Measurements from ENCODE around the gene MAPT.
"Not testable (repeated sequence)": the region's sequence is repeated elsewhere in the genome, so short reads cannot be mapped to it uniquely, and the experiment has no call there.

MAPT gene

DNA sequence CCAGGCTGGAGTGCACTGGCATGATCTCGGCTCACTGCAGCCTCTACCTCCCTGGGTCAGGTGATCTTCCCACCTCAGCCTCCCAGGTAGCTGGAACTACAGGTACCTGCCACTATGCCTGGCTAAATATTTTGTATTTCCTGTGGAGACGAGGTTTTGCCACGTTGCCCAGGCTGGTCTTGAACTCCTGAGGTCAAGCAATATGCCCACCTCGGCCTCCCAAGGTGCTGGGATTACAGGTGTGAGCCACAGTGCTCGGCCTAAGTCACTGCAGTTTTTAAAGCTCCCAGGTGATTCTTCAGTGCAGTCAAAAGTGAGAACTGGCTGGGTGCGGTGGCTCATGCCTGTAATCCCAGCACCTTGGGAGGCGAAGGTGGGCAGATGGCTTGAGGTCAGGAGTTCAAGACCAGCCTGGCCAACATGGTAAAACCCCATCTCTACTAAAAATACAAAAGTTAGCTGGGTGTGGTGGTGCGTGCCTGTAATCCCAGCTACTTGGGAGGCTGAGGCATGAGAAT, 125.1 kb downstream of the MAPT start:
- not testable (repeated sequence) for DNase-seq

DNA sequence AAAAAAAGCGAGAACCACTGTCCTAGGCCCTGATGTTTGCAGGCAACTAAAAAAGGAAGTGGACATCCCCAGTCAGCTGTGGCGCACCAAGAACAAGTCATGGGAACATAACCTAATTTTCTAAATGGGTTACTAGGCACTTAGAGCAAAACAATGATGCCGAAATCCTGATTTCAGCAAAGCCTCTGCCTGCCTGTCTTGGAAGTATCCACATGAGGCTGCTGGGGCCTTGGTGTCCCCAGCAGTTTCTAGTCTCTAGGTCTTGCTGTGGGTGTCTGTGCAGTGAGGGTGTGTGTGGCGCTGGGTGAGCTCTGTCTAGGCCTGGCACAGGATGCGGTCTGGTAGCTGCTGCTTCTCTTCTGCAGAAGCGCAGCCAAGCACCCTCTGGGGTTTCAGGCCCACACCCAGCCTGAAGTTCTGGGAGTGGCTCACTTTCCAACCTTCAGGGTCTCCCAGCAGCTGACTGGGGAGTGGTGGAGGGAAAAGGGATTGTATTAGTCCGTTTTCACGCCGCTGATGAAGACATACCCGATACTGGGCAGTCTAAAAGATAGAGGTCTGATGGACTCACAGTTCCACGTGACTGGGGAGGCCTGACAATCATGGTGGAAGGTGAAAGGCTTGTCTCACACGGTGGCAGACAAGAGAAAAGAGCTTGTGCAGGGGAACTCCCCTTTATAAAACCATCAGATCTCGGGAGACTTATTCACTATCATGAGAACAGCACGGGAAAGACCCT, 125.8 kb downstream of the MAPT start:
- DNase-seq: peak; percentile 78

DNA sequence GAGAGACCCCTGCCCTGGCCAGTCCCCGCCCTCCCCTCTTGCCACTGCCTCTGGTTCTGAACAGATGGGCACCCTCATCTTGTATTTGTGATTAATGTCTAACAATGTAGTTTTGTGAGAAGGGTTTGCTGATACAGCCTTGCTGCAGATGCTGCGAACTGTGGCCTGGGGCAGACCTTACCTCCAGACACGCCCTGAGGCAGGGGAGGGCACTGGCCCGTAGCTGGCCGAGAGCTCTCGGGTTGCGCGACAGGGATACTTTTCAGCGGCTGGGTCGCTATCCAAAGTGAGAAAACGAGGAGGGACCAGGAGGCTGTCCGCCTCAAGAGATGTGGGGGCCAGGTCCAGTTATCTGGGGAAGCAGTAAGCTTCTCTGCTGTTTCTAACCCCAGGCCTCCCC, 126.6 kb downstream of the MAPT start:
- DNase-seq: no peak

DNA sequence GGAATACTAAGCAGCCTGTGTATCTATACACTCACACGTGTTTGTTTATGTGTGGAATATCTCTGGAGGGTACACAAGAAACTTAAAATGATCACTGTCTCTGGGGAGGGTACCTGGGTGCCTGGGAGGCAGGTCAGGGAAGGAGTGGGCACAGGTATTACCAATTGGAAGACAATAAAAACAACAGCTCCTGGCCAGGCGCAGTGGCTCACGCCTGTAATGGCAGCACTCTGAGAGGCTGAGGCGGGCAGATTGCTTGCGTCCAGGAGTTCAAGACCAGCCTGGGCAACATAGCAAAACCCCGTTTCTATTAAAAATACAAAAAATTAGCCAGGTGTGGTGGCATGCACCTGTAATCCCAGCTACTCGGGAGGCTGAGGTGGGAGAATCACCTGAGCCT, 129.0 kb downstream of the MAPT start:
- DNase-seq: not testable (repeated sequence)

DNA sequence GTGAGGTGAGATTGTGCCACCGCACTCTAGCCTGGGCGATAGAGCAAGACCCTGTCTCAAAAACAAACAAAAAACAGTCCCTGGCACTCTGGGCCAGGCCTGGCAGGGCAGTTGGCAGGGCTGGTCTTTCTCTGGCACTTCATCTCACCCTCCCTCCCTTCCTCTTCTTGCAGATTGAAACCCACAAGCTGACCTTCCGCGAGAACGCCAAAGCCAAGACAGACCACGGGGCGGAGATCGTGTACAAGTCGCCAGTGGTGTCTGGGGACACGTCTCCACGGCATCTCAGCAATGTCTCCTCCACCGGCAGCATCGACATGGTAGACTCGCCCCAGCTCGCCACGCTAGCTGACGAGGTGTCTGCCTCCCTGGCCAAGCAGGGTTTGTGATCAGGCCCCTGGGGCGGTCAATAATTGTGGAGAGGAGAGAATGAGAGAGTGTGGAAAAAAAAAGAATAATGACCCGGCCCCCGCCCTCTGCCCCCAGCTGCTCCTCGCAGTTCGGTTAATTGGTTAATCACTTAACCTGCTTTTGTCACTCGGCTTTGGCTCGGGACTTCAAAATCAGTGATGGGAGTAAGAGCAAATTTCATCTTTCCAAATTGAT, 129.5 kb downstream of the MAPT start:
- DNase-seq: no peak

DNA sequence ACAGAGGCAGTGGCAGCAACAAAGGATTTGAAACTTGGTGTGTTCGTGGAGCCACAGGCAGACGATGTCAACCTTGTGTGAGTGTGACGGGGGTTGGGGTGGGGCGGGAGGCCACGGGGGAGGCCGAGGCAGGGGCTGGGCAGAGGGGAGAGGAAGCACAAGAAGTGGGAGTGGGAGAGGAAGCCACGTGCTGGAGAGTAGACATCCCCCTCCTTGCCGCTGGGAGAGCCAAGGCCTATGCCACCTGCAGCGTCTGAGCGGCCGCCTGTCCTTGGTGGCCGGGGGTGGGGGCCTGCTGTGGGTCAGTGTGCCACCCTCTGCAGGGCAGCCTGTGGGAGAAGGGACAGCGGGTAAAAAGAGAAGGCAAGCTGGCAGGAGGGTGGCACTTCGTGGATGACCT, 130.2 kb downstream of the MAPT start:
- no peak for DNase-seq

DNA sequence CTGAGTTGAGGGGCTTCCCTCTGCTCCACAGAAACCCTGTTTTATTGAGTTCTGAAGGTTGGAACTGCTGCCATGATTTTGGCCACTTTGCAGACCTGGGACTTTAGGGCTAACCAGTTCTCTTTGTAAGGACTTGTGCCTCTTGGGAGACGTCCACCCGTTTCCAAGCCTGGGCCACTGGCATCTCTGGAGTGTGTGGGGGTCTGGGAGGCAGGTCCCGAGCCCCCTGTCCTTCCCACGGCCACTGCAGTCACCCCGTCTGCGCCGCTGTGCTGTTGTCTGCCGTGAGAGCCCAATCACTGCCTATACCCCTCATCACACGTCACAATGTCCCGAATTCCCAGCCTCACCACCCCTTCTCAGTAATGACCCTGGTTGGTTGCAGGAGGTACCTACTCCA, 130.7 kb downstream of the MAPT start:
- no peak for DNase-seq

DNA sequence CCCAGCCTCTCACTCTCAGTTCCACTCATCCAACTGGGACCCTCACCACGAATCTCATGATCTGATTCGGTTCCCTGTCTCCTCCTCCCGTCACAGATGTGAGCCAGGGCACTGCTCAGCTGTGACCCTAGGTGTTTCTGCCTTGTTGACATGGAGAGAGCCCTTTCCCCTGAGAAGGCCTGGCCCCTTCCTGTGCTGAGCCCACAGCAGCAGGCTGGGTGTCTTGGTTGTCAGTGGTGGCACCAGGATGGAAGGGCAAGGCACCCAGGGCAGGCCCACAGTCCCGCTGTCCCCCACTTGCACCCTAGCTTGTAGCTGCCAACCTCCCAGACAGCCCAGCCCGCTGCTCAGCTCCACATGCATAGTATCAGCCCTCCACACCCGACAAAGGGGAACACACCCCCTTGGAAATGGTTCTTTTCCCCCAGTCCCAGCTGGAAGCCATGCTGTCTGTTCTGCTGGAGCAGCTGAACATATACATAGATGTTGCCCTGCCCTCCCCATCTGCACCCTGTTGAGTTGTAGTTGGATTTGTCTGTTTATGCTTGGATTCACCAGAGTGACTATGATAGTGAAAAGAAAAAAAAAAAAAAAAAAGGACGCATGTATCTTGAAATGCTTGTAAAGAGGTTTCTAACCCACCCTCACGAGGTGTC, 131.3 kb downstream of the MAPT start:
- DNase-seq: no peak

DNA sequence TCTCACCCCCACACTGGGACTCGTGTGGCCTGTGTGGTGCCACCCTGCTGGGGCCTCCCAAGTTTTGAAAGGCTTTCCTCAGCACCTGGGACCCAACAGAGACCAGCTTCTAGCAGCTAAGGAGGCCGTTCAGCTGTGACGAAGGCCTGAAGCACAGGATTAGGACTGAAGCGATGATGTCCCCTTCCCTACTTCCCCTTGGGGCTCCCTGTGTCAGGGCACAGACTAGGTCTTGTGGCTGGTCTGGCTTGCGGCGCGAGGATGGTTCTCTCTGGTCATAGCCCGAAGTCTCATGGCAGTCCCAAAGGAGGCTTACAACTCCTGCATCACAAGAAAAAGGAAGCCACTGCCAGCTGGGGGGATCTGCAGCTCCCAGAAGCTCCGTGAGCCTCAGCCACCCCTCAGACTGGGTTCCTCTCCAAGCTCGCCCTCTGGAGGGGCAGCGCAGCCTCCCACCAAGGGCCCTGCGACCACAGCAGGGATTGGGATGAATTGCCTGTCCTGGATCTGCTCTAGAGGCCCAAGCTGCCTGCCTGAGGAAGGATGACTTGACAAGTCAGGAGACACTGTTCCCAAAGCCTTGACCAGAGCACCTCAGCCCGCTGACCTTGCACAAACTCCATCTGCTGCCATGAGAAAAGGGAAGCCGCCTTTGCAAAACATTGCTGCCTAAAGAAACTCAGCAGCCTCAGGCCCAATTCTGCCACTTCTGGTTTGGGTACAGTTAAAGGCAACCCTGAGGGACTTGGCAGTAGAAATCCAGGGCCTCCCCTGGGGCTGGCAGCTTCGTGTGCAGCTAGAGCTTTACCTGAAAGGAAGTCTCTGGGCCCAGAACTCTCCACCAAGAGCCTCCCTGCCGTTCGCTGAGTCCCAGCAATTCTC, 132.1 kb downstream of the MAPT start:
- DNase-seq: no peak

DNA sequence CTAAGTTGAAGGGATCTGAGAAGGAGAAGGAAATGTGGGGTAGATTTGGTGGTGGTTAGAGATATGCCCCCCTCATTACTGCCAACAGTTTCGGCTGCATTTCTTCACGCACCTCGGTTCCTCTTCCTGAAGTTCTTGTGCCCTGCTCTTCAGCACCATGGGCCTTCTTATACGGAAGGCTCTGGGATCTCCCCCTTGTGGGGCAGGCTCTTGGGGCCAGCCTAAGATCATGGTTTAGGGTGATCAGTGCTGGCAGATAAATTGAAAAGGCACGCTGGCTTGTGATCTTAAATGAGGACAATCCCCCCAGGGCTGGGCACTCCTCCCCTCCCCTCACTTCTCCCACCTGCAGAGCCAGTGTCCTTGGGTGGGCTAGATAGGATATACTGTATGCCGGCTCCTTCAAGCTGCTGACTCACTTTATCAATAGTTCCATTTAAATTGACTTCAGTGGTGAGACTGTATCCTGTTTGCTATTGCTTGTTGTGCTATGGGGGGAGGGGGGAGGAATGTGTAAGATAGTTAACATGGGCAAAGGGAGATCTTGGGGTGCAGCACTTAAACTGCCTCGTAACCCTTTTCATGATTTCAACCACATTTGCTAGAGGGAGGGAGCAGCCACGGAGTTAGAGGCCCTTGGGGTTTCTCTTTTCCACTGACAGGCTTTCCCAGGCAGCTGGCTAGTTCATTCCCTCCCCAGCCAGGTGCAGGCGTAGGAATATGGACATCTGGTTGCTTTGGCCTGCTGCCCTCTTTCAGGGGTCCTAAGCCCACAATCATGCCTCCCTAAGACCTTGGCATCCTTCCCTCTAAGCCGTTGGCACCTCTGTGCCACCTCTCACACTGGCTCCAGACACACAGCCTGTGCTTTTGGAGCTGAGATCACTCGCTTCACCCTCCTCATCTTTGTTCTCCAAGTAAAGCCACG, 133.0 kb downstream of the MAPT start:
- no peak for DNase-seq

DNA sequence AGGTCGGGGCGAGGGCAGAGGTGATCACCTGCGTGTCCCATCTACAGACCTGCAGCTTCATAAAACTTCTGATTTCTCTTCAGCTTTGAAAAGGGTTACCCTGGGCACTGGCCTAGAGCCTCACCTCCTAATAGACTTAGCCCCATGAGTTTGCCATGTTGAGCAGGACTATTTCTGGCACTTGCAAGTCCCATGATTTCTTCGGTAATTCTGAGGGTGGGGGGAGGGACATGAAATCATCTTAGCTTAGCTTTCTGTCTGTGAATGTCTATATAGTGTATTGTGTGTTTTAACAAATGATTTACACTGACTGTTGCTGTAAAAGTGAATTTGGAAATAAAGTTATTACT, 133.6 kb downstream of the MAPT start:
- no peak for DNase-seq

DNA sequence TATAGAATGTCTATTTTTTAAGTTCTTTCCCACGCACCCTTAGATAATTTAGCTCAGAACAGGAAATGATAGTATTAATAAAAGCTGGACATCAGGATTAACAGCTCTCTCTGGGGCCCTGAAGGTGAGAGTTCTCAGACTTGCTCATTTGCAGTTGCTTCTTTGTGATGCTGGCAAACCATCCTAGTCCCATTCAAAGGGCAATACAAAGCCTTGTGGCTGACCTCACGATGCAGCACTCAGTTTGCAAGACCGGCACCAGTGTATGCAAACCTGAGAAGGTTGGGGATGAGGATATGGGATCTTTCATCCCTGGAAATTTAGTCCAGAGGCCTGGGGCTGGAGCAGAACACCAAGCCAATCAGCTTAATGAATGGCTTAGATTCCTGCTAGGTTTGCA, 134.0 kb downstream of the MAPT start:
- no peak for DNase-seq

DNA sequence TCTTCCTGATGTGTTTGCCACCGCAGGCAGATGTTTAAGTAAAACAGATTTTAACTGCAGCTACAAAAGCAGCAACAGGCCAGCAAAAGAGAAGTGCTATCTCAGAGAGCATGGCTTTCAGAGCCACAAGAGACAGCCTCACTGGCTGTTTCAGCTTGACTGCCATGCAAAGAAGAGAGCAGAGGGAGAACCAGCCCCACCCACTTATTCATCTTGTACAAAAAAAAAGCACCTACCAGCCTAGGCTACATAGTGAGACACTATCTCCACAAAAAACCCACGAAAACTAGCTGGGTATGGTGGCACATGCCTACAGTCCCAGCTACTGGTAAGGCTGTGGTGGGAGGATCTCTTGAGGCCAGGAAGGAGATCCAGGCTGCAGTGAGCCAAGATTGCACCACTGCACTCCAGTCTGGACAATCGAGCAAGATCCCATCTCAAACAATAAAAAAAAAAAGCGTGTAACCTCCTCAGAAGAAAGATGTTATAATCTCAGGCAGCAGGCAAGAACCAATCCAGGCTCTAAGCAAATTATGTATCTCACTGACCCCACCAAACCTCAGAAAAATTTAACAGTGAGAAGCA, 134.7 kb downstream of the MAPT start:
- no peak for DNase-seq

DNA sequence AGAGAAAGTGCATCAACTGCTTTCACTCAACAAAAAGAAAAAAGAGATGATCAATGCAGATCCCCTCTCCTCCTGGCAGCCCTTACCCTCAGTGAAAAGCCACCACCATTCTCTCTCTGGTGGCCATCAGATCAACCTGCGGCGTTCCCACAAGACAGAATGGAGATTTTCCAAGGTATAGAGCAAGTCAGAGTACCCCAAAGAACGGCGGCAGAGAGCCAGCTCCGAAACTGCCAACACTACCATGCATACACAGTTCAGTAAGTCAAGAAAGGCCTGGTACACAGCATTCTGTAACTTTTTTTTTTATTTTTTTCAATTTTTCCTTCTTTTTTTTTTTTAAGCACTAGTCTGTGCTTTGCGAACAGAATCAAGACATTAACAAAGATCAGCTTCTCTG, 135.3 kb downstream of the MAPT start:
- DNase-seq: no peak

DNA sequence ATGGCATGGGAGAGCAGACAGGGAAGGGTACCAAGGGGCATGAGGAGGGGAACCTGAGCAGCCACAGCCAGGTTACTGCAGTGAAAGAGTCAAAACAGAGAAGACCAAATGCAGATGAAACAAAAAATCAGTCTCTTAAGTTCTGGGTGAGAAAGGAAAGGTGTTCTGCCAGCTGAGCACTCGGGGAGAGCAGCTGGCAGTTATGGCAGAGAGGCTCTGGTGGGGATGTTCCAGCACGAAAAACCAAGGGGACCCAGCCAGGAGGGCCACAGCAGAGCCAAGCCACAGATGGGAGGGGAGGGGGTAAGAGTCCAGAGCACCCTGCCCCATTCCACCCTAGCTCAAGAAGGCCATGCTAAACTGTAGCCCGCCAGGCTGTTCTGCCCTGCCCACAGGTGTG, 136.4 kb downstream of the MAPT start:
- no peak for DNase-seq

DNA sequence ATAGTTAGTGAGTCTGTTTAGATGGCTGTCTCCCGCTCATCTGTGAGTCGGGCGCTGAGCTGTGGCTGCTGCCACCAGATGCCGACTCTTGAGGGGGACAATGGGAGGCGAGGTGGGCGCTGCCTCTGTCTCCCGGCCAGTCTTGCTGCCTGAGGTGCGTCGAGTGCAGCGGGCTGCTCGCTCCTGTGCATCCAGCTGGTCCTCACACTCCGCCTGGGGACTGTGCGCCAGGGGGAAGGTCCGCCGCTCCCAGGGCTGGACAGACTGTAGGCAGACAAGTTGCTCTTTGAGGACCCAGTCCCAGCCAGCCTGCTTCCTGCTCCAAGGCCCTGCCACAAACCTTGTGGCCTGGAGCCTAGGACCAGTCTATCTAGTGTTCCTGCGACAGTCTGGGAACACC, 137.1 kb downstream of the MAPT start:
- DNase-seq: no peak

DNA sequence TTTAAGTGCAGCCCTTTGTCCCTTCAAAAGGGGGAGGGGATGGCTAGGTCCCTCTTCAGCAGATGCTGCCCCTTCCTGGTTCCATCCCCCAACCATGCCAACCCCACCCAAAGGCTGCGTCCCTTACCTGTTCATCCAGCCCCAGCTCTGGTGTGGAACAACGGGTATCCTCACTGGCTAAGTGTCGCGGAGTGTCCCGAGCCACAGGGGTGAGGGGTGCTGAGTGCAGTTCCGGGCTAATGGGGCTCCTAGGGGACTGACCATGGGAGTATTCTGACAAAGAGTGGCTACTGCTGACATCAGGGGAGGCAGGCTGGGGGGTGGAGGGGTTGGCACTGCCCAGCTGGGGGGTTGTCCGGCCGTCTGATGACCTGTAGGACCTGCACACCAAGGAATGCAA, 137.6 kb downstream of the MAPT start:
- no peak for DNase-seq

DNA sequence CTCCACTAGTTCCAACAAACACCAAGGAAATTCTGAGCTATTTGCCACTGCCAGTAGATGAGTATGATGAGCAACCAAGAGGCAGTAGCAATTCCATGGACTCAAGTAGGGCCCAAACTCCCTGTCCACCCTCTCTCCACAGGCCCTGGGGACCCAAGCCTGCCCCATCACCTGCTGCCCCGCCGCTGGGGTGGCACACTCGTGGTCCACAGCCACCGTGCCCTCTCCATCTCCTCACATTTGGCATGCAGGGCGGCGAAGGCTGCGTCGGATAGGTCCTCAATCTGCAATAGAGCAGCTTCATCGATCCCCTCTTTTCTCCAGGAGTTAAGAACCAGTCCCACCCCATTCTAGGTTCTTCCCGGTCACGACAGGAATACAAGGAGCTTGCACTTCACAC, 138.6 kb downstream of the MAPT start:
- DNase-seq: no peak

DNA sequence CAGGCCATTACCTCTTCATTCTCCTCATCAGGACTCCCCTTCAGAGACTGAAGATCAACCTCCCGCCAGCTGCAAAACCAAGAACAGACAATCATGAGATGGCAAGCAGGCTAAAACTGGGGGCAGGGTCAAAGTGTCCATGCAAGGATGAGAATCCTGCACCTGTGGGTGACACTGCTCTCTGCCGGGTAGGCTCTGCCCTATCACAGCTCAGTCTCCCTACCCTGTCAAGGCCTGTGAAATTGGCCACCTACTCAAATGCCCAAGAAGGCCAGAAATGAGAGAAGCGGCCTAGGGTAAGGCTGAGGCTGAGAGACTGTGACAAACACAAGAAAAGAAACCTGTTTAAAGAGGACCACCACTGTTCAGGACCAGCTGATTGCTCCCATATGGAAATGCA, 139.0 kb downstream of the MAPT start:
- no peak for DNase-seq

DNA sequence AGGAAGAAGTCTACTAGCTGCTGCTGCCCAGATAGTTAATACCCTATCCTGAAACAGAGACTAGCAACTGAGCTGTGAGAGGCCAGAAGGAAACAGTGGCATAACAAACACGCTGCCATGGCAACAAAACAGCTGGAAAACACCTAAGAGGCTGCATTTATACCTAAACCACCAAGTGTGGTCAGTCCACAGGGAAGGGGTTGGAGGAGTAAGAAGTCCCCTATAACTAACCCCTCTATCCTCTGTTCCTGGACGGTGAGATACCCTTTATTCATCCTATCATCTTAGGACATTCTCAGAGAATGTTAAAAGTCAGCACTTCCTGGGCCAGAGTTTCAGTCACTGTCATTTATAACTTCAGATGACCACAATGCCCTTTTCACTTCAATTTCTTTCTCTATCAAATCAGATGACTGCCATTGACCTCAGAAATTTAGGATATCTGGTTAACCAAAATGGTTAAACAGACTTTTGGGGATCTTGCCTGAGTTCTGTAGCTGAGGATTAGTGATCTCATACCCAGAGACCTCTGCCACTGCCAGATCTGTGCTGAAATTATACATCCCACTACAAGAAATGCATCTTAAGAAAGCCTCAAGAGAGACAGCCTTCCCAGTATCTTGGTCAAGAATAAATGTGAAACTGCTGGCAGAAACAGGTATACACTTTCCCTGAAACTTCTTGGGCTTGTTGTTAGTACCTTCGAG, 140.9 kb downstream of the MAPT start:
- peak; percentile 50 for DNase-seq

DNA sequence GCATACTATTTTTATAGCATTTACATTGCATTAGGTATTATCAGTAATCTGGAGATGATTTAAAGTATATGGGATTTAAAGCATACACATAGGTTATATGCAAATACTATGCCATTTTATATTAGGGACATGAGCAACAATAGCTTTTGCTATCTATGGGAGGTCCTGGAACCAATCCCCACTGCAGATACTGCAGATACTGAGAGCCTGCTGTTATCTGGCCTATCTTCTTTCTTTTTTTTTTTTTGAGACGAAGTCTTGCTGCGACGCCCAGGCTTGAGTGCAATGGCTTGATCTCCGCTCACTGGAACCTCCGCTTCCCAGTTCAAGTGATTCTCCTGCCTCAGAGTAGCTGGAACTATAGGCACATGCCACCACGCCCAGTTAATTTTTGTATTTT, 142.1 kb downstream of the MAPT start:
- DNase-seq: no peak

All from CD4-positive, alpha-beta T cell treated with Interleukin-21 for 1 hour (primary cell).